Fibroblast of skin of left quadriceps (primary cell): Measurements from ENCODE around the gene DOCK3.
"Not testable (repeated sequence)": the region's sequence is repeated elsewhere in the genome, so short reads cannot be mapped to it uniquely, and the experiment has no call there.

Source experiments
- DNase-seq, 2 experiments: peaks; one replicate each; pipeline ENCODE4 v3.0.0-alpha.2; 2013; ENCODE audit warnings: low read depth in 2 of 2

The DOCK3 gene

DNA sequence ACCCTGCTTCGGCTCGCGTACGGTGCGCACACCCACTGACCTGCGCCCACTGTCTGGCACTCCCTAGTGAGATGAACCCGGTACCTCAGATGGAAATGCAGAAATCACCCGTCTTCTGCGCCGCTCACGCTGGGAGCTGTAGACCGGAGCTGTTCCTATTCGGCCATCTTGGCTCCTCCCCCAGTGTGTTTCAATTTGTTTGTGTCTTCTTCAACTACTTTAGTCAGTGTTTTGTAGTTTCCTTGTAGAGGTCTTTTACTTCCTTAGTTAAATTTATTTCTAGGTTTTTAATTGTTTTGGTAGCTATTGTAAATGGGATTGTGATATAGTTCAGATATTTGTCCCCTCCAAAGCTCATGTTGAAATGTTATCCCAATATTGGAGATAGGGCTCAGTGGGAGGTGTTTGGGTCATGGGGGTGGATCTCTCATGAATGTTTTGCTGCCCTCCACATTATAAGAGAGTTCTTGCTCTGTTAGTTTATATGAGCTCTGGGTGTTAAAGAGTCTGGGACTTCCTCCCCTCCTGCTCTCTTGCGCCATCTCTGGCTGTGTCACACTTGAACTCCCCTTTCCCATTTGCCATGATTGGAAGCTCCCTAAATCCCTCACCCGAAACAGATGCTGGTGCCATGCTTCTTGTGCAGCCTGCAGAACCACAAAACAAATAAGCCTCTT lies 304.4 kb downstream of the DOCK3 start:
- no peak for DNase-seq

DNA sequence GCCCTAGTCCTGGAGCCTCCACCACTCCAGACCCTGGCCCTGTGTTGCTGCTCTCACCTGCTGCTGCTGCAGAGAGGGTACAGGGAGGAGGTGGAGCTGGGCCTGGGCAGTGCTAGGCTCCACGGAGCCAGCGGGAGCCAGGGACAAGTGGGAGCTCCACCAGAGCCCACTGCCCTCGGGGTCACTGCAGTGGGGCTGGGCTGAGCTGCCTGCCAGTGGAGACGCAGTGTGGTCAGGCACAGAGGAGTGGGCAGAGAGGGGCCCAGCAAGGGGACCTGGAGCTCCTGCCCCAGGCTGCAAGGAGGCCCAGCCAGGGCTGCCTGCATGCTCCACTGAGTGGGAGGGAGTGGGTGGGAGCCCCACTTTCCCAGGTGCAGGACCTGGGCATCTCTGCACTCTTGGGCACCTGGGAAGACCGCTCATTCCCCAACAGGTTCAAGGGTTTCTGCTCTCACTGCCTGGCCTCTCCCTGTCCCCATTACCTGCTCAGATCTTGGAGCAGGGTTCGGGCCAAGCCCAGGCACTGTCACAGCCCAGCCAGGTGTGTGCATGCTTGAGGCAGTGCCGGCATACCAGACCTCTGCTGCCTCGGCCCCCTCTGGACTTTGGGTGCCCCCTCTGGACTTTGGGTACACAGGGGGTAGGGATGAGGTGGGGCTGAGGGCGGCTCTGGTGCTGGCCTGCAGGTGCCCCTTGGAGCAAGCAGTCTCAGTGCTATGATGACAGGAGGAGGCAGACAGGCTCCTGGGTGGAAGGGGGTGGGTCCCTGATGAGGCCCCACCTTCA lies 308.0 kb downstream of the DOCK3 start:
- DNase-seq = no peak

DNA sequence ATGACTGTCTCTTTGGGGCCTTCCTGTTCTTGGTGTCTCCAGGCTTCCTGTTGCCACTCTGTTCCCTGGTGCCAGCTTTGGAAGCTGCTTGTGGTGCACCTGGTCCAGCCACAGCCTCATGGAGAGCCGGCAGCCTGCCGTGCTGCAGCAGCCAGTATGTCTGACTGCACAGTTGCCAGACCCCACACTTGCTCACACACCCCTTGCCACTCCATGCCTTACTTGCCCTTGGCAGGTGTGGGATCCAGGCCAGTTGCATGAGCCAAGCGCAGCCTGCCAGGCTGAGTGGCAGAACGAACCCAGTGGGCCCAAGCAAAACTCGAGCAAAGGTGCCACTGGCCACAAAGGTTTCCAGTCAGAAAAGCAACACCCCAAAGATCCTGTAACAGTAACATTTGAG lies 309.2 kb downstream of the DOCK3 start:
- no peak for DNase-seq

DNA sequence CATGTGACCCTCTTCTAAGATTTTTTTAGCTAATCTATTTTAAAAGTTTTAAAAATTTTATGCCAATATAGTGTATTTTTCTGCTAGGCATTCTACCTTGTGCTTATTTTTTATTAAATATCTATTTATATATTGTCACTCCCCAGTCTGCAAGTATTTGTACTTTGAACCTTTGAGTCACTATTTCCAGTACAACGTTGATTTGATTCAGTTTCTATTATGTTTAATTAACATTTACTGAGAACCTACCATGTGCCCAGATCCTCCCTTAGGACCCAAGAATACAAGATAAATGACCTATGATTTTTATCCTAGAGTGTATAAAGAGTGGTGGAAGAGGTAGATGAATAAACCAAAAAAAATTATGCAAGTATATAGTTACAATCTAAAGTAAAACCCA lies 311.2 kb downstream of the DOCK3 start:
- no peak for DNase-seq

DNA sequence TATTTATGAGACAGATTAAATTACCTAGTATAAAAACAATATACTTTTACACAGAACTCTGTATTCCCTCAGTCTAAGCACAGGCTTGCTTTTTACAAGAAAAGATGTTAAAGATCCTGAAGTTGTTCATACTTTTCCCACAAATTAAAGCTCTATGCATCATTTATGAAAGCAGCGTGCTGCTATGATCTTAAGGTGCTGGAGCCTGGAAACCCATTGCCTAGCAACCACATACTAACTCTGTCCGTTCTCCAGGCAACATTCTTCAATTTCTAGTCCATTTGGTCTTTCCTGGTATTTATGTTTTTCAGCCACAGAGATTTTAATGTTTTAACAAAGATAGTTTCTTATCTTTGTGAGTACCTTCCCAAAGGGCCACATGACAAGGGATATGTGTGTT lies 312.0 kb downstream of the DOCK3 start:
- DNase-seq = no peak

DNA sequence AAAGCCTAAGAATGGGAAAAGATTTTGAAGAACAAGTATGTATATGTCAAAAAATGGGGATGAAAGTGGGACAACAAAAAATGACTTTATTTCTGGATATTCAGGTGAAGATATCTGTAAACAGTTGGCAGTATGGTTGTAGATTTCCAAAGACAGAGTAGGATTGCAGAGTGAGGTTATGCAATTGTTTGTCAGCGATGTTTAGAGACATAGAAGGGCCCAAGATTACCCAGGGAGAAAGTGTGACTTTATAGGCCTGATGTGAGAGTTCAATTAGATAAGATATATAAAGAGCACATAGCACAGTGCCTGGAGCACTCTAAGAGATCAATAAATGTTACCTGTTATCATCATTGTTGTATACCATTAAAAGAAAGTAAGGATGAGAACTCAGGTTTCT lies 319.8 kb downstream of the DOCK3 start:
- DNase-seq = no peak

DNA sequence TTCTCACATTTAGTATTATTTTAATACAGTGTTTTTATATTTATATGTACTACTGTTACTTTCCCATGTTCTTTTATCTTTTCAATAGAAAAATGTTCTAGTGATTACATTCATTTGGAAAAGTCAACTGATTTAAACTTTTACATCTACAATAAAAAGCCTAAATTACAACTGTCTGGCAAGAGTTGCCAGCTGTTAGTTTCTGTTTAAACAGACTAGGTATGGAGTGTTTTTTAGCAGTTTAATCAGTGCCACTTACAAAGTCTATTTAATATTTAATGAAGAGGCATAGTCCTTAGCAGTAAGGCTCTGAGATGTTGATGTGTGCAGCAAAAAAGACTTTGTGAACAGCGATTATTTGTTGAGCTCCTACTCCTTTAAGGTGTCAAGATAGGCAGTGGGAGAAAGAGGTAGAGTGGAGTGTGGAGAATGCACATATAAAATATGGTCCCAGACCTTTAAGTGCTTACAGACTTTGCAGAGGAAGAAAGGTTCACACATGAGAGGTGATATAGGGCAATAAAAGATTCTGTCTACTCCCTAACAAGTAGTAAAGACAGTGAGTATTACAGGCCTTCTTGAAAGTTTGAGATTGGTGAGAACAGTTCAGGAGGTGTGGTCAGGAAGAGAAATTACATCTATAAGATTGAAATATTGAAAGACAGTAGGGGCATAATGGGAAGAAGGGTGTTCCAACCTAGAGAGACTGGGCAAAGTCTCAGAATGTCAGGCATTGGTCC lies 320.5 kb downstream of the DOCK3 start:
- DNase-seq = no peak

DNA sequence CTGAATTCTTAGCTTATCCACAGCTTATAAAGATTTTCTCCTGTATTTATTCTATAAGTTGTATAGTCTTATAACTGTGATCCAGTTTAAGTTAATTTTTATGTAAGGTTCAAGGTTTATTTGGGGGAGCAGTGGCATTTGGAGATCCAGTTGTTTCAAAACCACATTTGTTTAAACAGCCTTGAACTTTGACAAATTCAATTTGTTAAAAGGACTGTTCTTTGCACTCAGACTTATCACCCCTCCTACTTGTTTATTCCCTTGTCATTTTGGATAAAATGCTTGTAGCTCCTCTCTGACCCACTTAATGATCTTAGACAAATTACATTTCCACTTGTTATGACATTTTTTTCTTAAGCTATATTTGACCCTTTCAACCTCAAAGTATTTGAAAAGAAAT lies 327.8 kb downstream of the DOCK3 start:
- DNase-seq = no peak

DNA sequence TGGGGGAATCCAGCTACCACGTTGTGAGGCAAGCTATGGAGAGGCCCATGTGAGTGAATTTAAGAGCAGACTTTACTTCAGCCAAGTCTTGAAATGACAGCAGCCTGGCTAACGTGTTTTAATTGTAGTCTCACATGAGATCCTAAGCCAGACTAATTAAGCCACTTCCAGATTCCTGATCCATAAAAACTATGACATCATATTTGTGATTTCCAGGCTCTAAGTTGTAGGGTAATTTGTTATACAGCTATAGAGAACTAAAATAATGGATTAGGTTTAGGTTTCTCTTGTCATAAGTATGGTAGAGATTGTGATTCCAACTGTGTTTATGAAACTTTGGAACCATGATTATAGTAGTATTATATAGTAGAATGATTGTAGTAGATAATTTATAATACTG lies 329.5 kb downstream of the DOCK3 start:
- DNase-seq = no peak

DNA sequence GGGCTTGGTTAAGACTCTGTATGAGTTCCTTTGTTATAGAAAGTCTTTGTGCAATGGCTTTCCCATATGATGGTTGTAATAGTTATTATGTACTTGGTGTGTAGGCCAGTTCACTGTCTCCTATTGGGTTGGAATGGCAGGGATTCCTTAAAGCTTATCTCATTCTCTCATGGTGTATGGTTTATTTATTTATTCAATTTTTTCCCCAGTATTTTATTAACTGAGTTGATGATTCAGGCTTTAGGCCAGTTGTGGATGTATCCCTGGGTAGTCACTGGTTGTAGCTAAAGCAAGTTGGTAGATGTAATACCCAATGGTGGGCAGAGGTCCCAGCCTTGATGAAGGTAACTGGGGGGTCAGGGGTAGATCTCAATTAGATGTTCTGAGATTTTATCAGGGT lies 349.4 kb downstream of the DOCK3 start:
- no peak for DNase-seq

DNA sequence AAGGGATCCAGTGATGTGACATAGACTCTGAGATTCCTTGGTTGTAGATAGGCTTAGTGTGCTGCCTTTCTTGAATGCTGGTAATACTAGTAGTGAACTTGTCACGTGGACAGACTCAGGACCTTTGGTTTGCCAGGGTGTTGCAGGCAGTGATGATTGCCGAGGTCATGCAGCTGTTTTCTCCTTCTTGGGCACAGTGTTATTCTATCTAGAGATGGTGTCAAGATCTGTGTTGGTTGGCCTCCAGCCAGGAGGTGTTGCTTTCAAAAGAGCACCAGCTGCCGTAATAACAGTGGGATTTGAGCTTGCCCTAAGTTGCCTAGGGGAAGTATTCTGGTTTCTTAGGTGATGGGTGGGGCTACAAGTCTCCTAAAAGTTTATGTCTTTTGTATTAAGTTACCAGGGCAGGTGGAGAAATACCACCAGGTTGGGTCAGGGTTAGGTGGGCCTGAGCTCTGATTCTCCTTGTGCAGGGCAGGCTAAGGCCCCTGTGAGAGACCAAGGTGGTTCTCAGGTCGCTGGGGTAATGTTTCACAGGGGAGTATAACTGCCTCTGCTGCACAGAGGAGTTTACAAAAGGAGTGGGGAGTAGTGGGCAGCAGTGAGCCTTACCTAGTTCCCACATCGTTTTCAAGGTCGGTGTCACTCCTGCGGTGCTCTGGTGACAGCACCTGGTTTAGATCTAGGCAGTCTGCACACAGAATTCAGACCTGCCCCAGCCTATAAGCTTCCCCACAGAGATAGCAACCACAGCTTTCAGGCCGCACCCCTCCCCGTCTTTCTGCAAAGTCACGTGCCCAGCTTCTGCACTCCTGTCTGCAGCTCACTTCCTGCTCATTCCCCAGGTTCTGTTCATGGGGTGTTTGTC lies 350.3 kb downstream of the DOCK3 start:
- DNase-seq = no peak

DNA sequence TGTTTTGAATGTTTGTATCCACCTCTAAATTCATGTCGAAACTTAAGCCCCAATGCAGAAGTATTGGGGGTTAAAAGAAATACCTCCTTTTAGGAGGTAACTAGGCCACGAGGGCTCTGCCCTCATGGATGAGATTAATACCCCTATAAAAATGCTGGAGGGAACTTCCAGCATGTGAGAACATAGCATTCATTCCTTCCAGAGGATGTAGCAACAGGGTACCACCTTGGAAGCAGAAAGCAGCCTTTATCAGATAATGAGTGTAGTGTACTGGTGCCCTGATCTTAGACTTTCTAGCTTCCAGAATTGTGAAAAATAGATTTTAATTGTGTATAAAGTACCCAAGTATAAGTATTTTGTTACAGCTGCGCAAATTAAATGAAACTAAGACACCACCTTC lies 356.9 kb downstream of the DOCK3 start:
- DNase-seq = no peak

DNA sequence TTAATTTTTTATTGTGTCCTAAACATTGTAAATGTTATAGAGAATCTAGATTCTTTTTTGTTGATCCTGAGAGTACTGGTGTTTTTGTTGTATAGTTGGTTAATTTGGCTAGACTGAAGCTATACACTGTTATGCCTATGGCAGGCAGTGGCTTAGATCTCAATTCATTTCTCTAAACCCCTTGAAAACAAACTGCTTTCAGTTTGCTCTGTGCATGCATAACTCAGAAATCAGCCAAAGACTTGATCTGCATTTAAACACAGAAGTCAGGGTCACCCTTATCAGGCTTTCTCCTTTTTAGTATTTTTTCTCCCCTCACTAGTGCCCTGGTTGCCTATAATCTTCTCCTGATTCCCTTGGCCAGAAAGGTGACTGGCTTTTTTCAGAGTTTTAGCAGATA lies 360.9 kb downstream of the DOCK3 start:
- no peak for DNase-seq

DNA sequence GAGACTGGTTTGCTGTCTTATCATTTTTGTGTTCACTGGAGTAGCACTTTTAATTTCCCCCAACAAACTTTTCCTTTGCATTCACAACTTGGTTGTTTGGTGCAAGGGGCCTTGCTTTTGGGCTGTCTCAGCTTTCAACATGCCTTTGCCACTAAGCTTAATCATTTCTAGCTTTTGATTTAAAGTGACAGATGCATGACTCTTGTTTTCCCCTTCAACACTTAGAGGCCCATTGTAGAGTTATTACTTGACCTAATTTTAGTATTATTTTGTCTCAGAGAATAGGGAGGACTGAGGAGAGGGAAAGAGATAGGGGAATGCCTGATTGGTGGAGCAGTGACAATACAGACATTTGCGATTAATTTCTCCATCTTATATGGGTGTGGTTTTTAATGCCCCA lies 370.3 kb downstream of the DOCK3 start:
- no peak for DNase-seq

DNA sequence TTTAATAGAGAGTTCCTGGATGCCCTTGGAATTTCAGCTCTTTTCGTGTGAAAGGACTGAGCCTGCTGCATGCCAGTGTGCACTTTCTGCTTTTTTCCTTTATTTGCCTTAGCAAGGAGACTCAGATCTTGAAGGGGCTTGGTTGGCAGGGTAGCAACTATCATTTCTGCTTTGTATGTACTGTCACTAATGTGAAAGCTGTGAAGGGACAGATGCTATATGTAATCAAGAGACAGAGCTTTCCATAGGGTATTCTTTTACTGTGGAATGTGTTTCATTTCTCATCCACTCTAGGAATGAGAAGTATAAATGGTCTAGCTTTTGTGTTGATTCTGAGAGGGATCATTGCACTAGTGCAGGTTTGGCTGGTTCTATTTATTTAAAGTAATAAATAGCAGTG lies 377.8 kb downstream of the DOCK3 start:
- no peak for DNase-seq

DNA sequence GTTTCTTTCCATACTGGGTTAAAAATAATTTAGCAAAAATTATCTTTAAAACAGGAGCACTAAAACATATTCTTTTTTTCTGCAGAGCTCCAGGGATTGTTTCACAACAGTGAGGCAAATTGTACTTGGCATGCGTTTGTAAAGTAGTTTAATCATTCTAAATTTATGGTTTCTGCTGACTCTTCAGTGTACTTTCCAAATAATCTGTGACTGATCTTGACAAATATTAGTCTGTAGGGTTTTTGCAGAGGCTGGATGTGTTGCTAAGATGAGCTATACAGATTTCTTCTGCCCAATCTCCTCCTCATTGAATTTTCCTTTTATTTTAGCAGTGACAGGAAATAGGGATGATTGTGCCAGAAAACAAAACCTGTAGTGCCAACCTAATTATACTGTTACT lies 382.4 kb downstream of the DOCK3 start:
- no peak for DNase-seq

DNA sequence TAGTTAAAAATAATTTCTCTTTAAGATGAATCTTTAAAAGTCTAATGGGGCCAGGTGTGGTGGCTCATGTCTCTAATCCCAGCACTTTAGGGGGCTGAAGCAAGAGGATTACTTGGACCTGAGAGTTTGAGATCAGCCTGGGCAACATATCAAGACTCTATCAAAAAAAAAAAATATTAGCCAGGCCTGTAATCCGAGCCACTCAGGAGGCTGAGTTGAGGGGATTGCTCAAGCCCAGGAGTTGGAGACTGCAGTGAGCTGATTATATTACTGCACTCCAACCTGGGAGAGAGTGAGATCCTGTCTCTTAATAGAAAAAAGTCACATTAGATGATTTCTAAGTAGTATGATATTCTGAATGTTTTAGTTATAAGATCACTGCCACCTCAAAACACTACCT lies 388.3 kb downstream of the DOCK3 start:
- no peak for DNase-seq

DNA sequence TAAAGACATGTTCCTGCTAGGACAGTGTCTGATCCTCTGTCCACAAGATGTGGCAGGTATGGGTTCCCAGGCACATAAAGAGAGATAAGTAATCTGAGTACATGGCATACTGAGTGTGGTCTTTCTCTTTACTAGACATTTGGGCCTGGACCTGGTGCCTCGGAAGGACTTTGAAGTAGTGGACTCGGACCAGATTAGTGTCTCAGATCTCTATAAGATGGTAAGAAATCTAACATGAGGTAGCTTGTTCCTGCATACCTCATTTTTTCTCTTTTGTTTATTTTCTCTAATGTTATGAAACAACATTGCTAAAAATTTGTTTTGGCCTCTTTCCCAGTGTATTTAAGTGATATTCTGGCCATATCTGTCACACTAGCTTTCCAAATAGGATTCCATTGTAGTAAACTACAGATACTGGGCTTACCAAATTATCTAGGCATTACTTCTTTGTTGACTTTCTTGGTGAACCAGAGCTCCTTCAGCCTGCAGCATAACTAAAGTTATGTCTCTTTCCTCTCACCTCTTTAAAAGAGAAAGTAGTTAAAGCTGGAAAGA lies 400.6 kb downstream of the DOCK3 start:
- no peak for DNase-seq

DNA sequence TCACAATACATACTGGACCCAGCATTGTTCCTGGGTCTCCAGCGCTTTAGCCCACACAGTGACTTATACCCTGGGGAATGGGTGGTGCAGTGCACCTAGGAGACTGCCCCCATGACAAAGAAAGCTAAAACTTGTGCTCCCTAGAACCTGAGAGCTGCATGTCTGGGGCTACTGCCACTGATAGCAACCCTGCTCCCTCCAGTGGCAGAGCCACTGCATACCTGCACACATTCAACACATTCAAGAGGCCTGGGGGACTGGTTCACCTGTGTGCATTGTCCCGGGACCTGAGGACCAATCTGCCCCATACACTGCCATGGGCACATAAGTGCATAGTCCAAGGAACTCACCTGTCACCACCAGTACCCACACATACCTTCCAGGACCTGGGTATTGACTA lies 407.6 kb downstream of the DOCK3 start:
- no peak for DNase-seq

DNA sequence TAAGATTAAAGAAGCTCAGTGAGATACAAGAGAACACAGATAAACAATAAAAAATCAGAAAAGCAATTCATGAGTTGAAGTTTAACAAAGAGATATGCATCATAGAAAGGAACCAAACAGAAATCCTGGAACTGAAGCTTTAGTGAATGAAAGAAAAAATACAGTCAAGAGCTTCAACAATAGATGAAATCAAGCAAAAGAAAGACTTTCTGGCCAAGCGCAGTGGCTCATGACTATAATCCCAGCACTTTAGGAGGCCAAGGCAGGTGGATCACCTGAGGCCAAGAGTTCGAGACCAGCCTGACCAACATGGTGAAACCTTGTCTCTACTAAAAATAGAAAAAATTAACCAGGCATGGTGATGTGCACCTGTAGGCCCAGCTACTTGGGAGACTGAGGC lies 408.8 kb downstream of the DOCK3 start:
- no peak for DNase-seq

DNA sequence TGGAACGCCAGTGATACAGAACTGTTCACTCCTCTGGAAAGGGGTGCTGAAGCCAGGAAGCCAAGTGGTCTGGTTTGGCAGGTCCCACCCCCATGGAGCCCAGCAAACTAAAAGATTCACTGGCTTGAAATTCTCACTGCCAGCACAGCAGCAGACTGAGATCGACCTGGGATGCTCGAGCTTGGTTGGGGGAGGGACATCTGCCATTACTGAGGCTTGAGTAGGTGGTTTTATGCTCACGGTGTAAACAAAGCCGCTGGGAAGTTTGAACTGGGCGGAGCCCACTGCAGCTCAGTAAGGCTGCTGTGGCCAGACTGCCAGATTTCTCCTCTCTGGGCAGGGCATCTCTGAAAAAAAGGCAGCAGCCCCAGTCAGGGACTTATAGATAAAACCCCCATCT lies 417.4 kb downstream of the DOCK3 start:
- not testable (repeated sequence) for DNase-seq

DNA sequence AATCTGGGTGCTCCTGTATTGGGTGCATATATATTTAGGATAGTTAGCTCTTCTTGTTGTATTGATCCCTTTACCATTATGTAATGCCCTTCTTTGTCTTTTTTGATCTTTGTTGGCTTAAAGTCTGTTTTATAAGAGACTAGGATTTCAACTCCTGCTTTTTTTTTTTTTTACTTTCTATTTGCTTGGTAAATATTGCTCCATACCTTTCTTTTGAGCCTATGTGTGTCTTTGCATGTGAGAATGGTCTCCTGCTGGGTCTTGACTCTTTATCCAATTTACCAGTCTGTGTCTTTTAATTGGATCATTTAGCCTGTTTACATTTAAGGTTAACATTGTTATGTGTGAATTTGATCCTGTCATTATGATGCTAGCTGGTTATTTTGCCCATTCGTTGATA lies 420.1 kb downstream of the DOCK3 start:
- DNase-seq = not testable (repeated sequence)
